SJCRH30 (cell line): ENCODE measurements around the gene ZNF335. TPM values are rescaled to one million over a fixed set of nuclear protein-coding genes. Genes with fewer than 3 reads are reported as not detected.

Experiments used
- total RNA-seq: library from RNA; depleted of rRNA; stranded (reverse); fragments of >200 nt; shearing (Covaris generic); gene quantifications from 2 replicates; pipeline ENCODE4 v1.2.3, GENCODE V29; 2014; rRNA removed

ZNF335 gene
- total RNA-seq, 1 experiment from 2014 or later, result 14.2 TPM

Other genes starting within 250 kb of the ZNF335 start
- not detected in 2 replicates for gene SPINT4, start 249.9 kb downstream of the ZNF335 start, total RNA-seq
- gene WFDC3, start 180.3 kb downstream of the ZNF335 start, total RNA-seq, result 0.12 and 0.73 TPM in 2 replicates
- 54.8 and 59.1 TPM in 2 replicates for gene DNTTIP1, start 180.2 kb downstream of the ZNF335 start, total RNA-seq
- 612 and 615 TPM in 2 replicates for gene UBE2C, start 159.6 kb downstream of the ZNF335 start, total RNA-seq
- gene TNNC2, start 144.9 kb downstream of the ZNF335 start, total RNA-seq, result 0.73 and 0.75 TPM in 2 replicates
- gene SNX21, start 138.4 kb downstream of the ZNF335 start, total RNA-seq, result 17.1 and 18.3 TPM in 2 replicates
- gene ACOT8, start 114.8 kb downstream of the ZNF335 start, total RNA-seq, result 31.0 and 41.0 TPM in 2 replicates
- gene ZSWIM3, start 114.6 kb downstream of the ZNF335 start, total RNA-seq, result 6.2 TPM in 2 replicates
- 20.5 and 23.2 TPM in 2 replicates for gene ZSWIM1, start 91.0 kb downstream of the ZNF335 start, total RNA-seq
- 2.1 and 2.8 TPM in 2 replicates for gene SPATA25, start 84.6 kb downstream of the ZNF335 start, total RNA-seq
- gene NEURL2, start 81.0 kb downstream of the ZNF335 start, total RNA-seq, result 3.9 and 6.7 TPM in 2 replicates
- gene CTSA, start 80.9 kb downstream of the ZNF335 start, total RNA-seq, result 85.2 and 91.4 TPM in 2 replicates
- 14.5 and 15.6 TPM in 2 replicates for gene PLTP, start 60.0 kb downstream of the ZNF335 start, total RNA-seq
- gene PCIF1, start 37.5 kb downstream of the ZNF335 start, total RNA-seq, result 20.6 and 21.7 TPM in 2 replicates
- 0.06 TPM in 1 of 2 replicates, not detected in the other for gene MMP9, start 36.7 kb upstream of the ZNF335 start, total RNA-seq
- 3.8 and 8.6 TPM in 2 replicates for gene SLC12A5, start 57.0 kb upstream of the ZNF335 start, total RNA-seq
- 49.5 and 50.5 TPM in 2 replicates for gene NCOA5, start 117.8 kb upstream of the ZNF335 start, total RNA-seq
- gene CD40, start 146.1 kb upstream of the ZNF335 start, total RNA-seq, result 0.10 and 0.12 TPM in 2 replicates